SK-N-SH (cell line): ENCODE measurements around the gene TTC14. TPM values are rescaled to one million over a fixed set of nuclear protein-coding genes. Genes with fewer than 3 reads are reported as not detected.

Experiments
- CTCF ChIA-PET: fragments of 300-600, 350-600 bp; formaldehyde crosslinking; extraction: SDS; loops from one replicate; lab custom pipeline; 2021; lab: Yijun Ruan, JAX
- POLR2A ChIA-PET: fragments of 350-600 bp; sonication (Branson Sonifier 250); formaldehyde crosslinking; extraction: SDS; loops from one replicate; lab custom pipeline; 2020; ENCODE audit warnings: antibody characterized with exemption, inconsistent platforms; lab: Yijun Ruan, JAX
- DNase-seq: peaks from one replicate; pipeline ENCODE4 v3.0.0; 2012
- H2AFZ ChIP-seq: fragments of 200-600 bp; sonication (generic); 2 replicates; pipeline ENCODE4 v1.8.1; 2016; ENCODE audit warnings: antibody characterized with exemption, mild to moderate bottlenecking, low read depth
- H3F3A ChIP-seq: fragments of 200-600 bp; sonication (generic); replicated peaks from 2 replicates; pipeline ENCODE3; 2016; ENCODE audit warnings: antibody characterized with exemption, mild to moderate bottlenecking; ENCODE audit not compliant: insufficient read depth
- H3K27ac ChIP-seq, 2 experiments: fragments of 200-500 bp in 1 of 2; fragments of 200-600 bp in 1 of 2; sonication (Bioruptor generic) in 1 of 2; sonication (generic), shearing (Covaris generic) in 1 of 2; 2 replicates each; pipeline versions ENCODE4 v1.5.1 to v1.6.1; 2014 to 2016; ENCODE audit warnings: low read depth in 2 of 2, inconsistent platforms in 1 of 2, low read length in 1 of 2, mild to moderate bottlenecking in 1 of 2, mixed read lengths in 1 of 2
- H3K27me3 ChIP-seq: fragments of 200-600 bp; sonication (generic), shearing (Covaris generic); 2 replicates; pipeline ENCODE4 v1.6.1; 2016; ENCODE audit warnings: mixed run types; ENCODE audit not compliant: insufficient read depth
- H3K36me3 ChIP-seq, 2 experiments: fragments of 200-500 bp in 1 of 2; fragments of 200-600 bp in 1 of 2; sonication (Bioruptor generic) in 1 of 2; sonication (generic) in 1 of 2; replicated peaks in 1 of 2; 2 replicates each; pipeline versions ENCODE3 to v1.5.1; 2014 to 2016; ENCODE audit warnings: low read length in 1 of 2, mild to moderate bottlenecking in 1 of 2; ENCODE audit not compliant: insufficient read depth in 2 of 2, control insufficient read depth in 1 of 2
- H3K4me1 ChIP-seq, 2 experiments: fragments of 200-500 bp in 1 of 2; fragments of 200-600 bp in 1 of 2; sonication (Bioruptor generic) in 1 of 2; sonication (generic), shearing (Covaris generic) in 1 of 2; 2 replicates each; pipeline versions ENCODE4 v1.5.1 to v1.6.1; 2014 to 2016; ENCODE audit warnings: low read depth in 1 of 2, low read length in 1 of 2, mixed run types in 1 of 2; ENCODE audit not compliant: insufficient read depth in 2 of 2, control insufficient read depth in 1 of 2
- H3K4me2 ChIP-seq: fragments of 200-600 bp; sonication (generic), shearing (Covaris generic); 2 replicates; pipeline ENCODE4 v1.6.1; 2017; ENCODE audit warnings: mixed run types
- H3K4me3 ChIP-seq, 2 experiments: fragments of 200-500 bp in 1 of 2; fragments of 200-600 bp in 1 of 2; sonication (Bioruptor generic) in 1 of 2; sonication (generic), shearing (Covaris generic) in 1 of 2; 2 replicates each; pipeline versions ENCODE4 v1.5.1 to v1.8.1; 2014 to 2016; ENCODE audit warnings: low read depth in 2 of 2, inconsistent platforms in 1 of 2, low read length in 1 of 2, mild to moderate bottlenecking in 1 of 2, mixed read lengths in 1 of 2, moderate library complexity in 1 of 2
- H3K79me2 ChIP-seq: fragments of 200-600 bp; sonication (generic); 2 replicates; pipeline ENCODE4 v1.8.1; 2017; ENCODE audit warnings: mild to moderate bottlenecking; ENCODE audit not compliant: insufficient read depth
- H3K9ac ChIP-seq: fragments of 200-600 bp; sonication (generic); 2 replicates; pipeline ENCODE4 v1.6.1; 2017; ENCODE audit warnings: mixed run types
- H3K9me2 ChIP-seq: fragments of 200-600 bp; sonication (generic); 2 replicates; pipeline ENCODE4 v1.6.1; 2017; ENCODE audit warnings: mixed run types
- H3K9me3 ChIP-seq: fragments of 200-600 bp; sonication (generic); 2 replicates; pipeline ENCODE4 v1.6.1; 2017; ENCODE audit warnings: mixed run types, mild to moderate bottlenecking, moderate library complexity
- H4K20me1 ChIP-seq: fragments of 200-600 bp; sonication (generic); 2 replicates; pipeline ENCODE4 v1.6.1; 2017; ENCODE audit warnings: mild to moderate bottlenecking, mixed run types; ENCODE audit not compliant: insufficient read depth
- CHD2 ChIP-seq: fragments of 150-350 bp; IDR thresholded peaks from 2 replicates; pipeline ENCODE4 v1.6.1; 2018; ENCODE audit warnings: low read length; ENCODE audit not compliant: partially characterized antibody
- ELF1 ChIP-seq: IDR thresholded peaks from 2 replicates; pipeline ENCODE4 v1.4.0; 2012
- EP300 ChIP-seq, 2 experiments: IDR thresholded peaks; 2 replicates each; pipeline versions ENCODE4 v1.4.0 to v1.6.1; 2012; ENCODE audit warnings: borderline replicate concordance in 1 of 2, low read depth in 1 of 2, low read length in 1 of 2
- FOXJ3 ChIP-seq: sonication (generic); formaldehyde crosslinking; IDR thresholded peaks from 2 replicates; pipeline ENCODE4 v1.5.1; 2020; ENCODE audit warnings: mild to moderate bottlenecking, missing genetic modification reagents
- FOXM1 ChIP-seq: IDR thresholded peaks from 2 replicates; pipeline ENCODE4 v1.4.0; 2012; ENCODE audit warnings: low read depth, mild to moderate bottlenecking
- IRF3 ChIP-seq: fragments of 150-350 bp; IDR thresholded peaks from 2 replicates; pipeline ENCODE4 v1.6.1; 2016; ENCODE audit warnings: mild to moderate bottlenecking, low read depth, low read length
- MAX ChIP-seq: IDR thresholded peaks from 2 replicates; pipeline ENCODE4 v1.4.0; 2012; ENCODE audit warnings: low read depth
- MEF2A ChIP-seq: IDR thresholded peaks from 2 replicates; pipeline ENCODE4 v1.4.0; 2012; ENCODE audit warnings: low read depth, borderline replicate concordance
- MXI1 ChIP-seq: IDR thresholded peaks from 2 replicates; pipeline ENCODE4 v1.6.1; 2012; ENCODE audit warnings: mild to moderate bottlenecking, low read depth, low read length, improper control_type of control experiment
- NFIC ChIP-seq: IDR thresholded peaks from 2 replicates; pipeline ENCODE4 v1.4.0; 2012; ENCODE audit warnings: borderline replicate concordance
- NRF1 ChIP-seq: IDR thresholded peaks from 2 replicates; pipeline ENCODE4 v1.6.1; 2012; ENCODE audit warnings: low read depth, mild to moderate bottlenecking, low read length
- PBX3 ChIP-seq: IDR thresholded peaks from 2 replicates; pipeline ENCODE4; 2012
- POLR2AphosphoS5 ChIP-seq: IDR thresholded peaks from 2 replicates; pipeline ENCODE4 v1.6.1; 2012; ENCODE audit warnings: low read depth, low read length
- RAD21 ChIP-seq: IDR thresholded peaks from 2 replicates; pipeline ENCODE4 v1.6.1; 2012; ENCODE audit warnings: mild to moderate bottlenecking, low read length
- RCOR1 ChIP-seq: fragments of 150-350 bp; IDR thresholded peaks from 2 replicates; pipeline ENCODE4 v1.6.1; 2017; ENCODE audit warnings: antibody characterized with exemption, low read length
- RFX5 ChIP-seq: IDR thresholded peaks from 2 replicates; pipeline ENCODE4 v1.6.1; 2012; ENCODE audit warnings: mild to moderate bottlenecking, improper control_type of control experiment, low read length
- RXRA ChIP-seq: IDR thresholded peaks from 2 replicates; pipeline ENCODE4 v1.4.0; 2012; ENCODE audit warnings: low read depth, mild to moderate bottlenecking, borderline replicate concordance
- SIN3A ChIP-seq: IDR thresholded peaks from 2 replicates; pipeline ENCODE4 v1.6.1; 2012; ENCODE audit warnings: low read depth, mild to moderate bottlenecking, low read length, moderate library complexity, borderline replicate concordance
- TEAD4 ChIP-seq: IDR thresholded peaks from 2 replicates; pipeline ENCODE4 v1.4.0; 2012; ENCODE audit warnings: mild to moderate bottlenecking, borderline replicate concordance; ENCODE audit not compliant: insufficient read depth
- ZBTB33 ChIP-seq: IDR thresholded peaks from 2 replicates; pipeline ENCODE4 v1.4.0; 2012; ENCODE audit warnings: low read depth, borderline replicate concordance
- WGBS: methylation state at CpG from one replicate; pipeline ENCODE4 v1.1.6; 2017; ENCODE audit warnings: low lambda C conversion rate; 5-methylcytosine and 5-hydroxymethylcytosine counted together
- polyA plus RNA-seq, 3 experiments: library from polyadenylated mRNA; depleted of rRNA; stranded (reverse); fragments of >200 nt; gene quantifications; 2 replicates each; pipeline ENCODE4 v1.2.3, GENCODE V29; 2012

TTC14 gene
- polyA plus RNA-seq, 1 of the 3 experiments (the other 2 are of a cell fraction): 20.6 TPM

GRCh38 chr3:180580934-180581333 lies 21.0 kb upstream of the TTC14 start:
- TF ChIP-seq EP300 (IDR thresholded peaks at IDR 0.05; ENCODE audit: borderline replicate concordance in 1 of 2, low read depth in 1 of 2, low read length in 1 of 2): no peak
- TF ChIP-seq FOXJ3 (CRISPR knock-in tag): no peak
- TF ChIP-seq PBX3: no peak
- no peak for TF ChIP-seq IRF3
- no peak for TF ChIP-seq RCOR1
- no peak for TF ChIP-seq ELF1
- no peak for TF ChIP-seq CHD2
- TF ChIP-seq RXRA: no peak
- TF ChIP-seq TEAD4: no peak
- no peak for TF ChIP-seq MEF2A
- no peak for TF ChIP-seq MAX
- no peak for TF ChIP-seq RFX5
- no peak for TF ChIP-seq ZBTB33
- no peak for TF ChIP-seq NRF1
- no peak for TF ChIP-seq MXI1
- TF ChIP-seq NFIC: no peak
- TF ChIP-seq SIN3A: no peak
- TF ChIP-seq FOXM1: no peak
- no peak for TF ChIP-seq POLR2AphosphoS5
- TF ChIP-seq RAD21: no peak
- no peak overlapping the region for H3K27ac ChIP-seq
- no peaks in the 10 kb centered on the region for H3K4me1 ChIP-seq
- no peak overlapping the region for H3K9ac ChIP-seq
- H4K20me1 ChIP-seq: no peaks in the 10 kb centered on the region
- H3K36me3 ChIP-seq: no peaks in the 10 kb centered on the region
- CTCF ChIA-PET: interaction anchor here (0.7 kb wide), 1 partner anchor 1299 kb away, joined by 3 read pairs; no protein-coding TSS in a partner anchor
- no peaks in the 10 kb centered on the region for H3K79me2 ChIP-seq
- H3K9me2 ChIP-seq: no peaks in the 10 kb centered on the region
- H3F3A ChIP-seq: no peaks in the 10 kb centered on the region
- POLR2A ChIA-PET: no interaction called here
- H3K9me3 ChIP-seq: no peaks in the 10 kb centered on the region
- no peak overlapping the region for H3K4me2 ChIP-seq
- H3K27me3 ChIP-seq: no peaks in the 10 kb centered on the region
- WGBS: 3% methylated on average over 1 of the region's 1 CpG
- no peak for DNase-seq
- H3K4me3 ChIP-seq: no peak overlapping the region
- H2AFZ ChIP-seq: no peak overlapping the region
